Pancreas (tissue), 10 donors: ENCODE data around the gene PDZD2. TPM values are rescaled to one million over a fixed set of nuclear protein-coding genes. Genes with fewer than 3 reads are reported as not detected.
"Not testable (repeated sequence)": the region's sequence is repeated elsewhere in the genome, so short reads cannot be mapped to it uniquely, and the experiment has no call there.

ENCODE experiments used
- ATAC-seq, 4 donors: fragments of 200-7000 bp; cut with Tn5 transposase; one replicate each; pipeline versions ENCODE4 v1.8.0 to v1.9.1; 2020; ENCODE audit warnings: mild to moderate bottlenecking in 4 of 4, moderate library complexity in 4 of 4
- DNase-seq, 6 donors: peaks; one replicate each; pipeline ENCODE4 v3.0.0-alpha.2; 2020
- FAIRE-seq: peaks from 2 replicates; lab custom pipeline; 2012; peaks lifted over from hg19 to GRCh38; lab: Jason Lieb, UNC
- H3K27ac ChIP-seq, 4 donors: fragments of 200-600 bp; sonication (generic); 1 replicate in 3 of 4; 2 replicates in 1 of 4; pipeline versions ENCODE4 v1.5.0 to v1.8.0; 2020
- H3K27me3 ChIP-seq, 4 donors: fragments of 200-600 bp; one replicate each; pipeline ENCODE4 v1.8.0; 2021
- H3K36me3 ChIP-seq, 3 donors: fragments of 200-600 bp; sonication (generic) in 1 of 3; one replicate each; pipeline versions ENCODE4 v1.5.0 to v1.8.0; 2020 to 2021
- H3K4me1 ChIP-seq, 3 donors: fragments of 200-600 bp; one replicate each; pipeline ENCODE4 v1.8.0; 2021
- H3K4me3 ChIP-seq, 4 donors: fragments of 200-600 bp; sonication (generic) in 2 of 4; one replicate each; pipeline versions ENCODE4 v1.5.0 to v1.8.0; 2020 to 2021
- H3K9me3 ChIP-seq, 4 donors: fragments of 200-600 bp; one replicate each; pipeline ENCODE4 v1.8.0; 2021
- WGBS, 2 donors: extraction: QIAGEN DNeasy Blood & Tissue Kit; methylation state at CpG; one replicate each; pipeline ENCODE4 v1.1.7; 2013; 5-methylcytosine and 5-hydroxymethylcytosine counted together
- intact Hi-C, 3 donors: fragments of 100-400 bp; cut with DNase I; formaldehyde crosslinking; loops; one replicate each; pipeline versions ENCODE4 v1.11.1 to v1.14.2; 2022
- polyA plus RNA-seq, 2 donors: library from polyadenylated mRNA; stranded (reverse); fragments of 200-250 nt; gene quantifications; one replicate each; pipeline ENCODE4 v1.2.3, GENCODE V29; 2013
- total RNA-seq, 6 donors: library from RNA; stranded (reverse); fragmentation: NEBNext Ultra II Directional in 4 of 6; extraction: Animal tissue kit (Norgen Biotek cat#: 25700) in 4 of 6; gene quantifications; one replicate each; pipeline versions ENCODE4 v1.2.1 to v1.2.4, GENCODE V29; 2021 to 2023
- TF ChIP-seq, protein P1 (sequence below), 4 donors: fragments of 200-600 bp; sonication (generic) in 3 of 4; IDR thresholded peaks; one replicate each; pipeline versions ENCODE4 v1.5.0 to v1.8.0; 2021; ENCODE audit warnings: antibody characterized with exemption in 4 of 4
- donor health status: healthy with polysubstance abuse.
- donor health status: DM: no; HTN: no; CAD: no; lungs with moderate emphysema.
- donor health status: DM: no; HTN: no; CAD: no.
- donor health status: control.
- donor health status: control.
- donor health status: Bipolar disorder and iron deficiency.
- donor health status: DM: yes; HTN: yes; CAD: no.
- donor health status: DM: no; HTN: no; CAD: no.
- donor health status: DM: no; HTN: no; CAD: no.
- donor health status: DM: yes; HTN: yes; CAD: no.

The PDZD2 gene
- total and polyA plus RNA-seq, 8 donors: 1.4 to 4.5 (median 3.3) TPM

DNA sequence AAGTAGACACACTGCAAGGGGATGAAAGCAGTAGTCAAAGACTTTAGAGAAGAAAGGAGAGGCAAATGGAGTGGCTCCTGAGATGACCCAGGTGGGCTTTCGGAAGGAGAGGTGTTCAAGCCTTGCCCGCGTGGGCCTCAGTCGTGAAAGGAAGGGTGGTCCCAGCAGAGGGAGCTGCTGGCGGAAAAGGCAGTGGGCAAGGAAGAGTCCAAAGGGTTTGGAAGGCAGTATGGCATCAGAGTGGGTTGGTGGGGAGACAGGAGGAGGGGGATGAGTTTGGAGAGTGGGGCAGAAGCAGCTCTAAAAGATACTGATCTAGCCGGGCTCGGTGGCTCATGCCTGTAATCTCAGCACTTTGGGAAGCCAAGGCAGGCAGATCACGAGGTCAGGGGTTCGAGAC is 369.8 kb downstream of the PDZD2 start:
- intact Hi-C loops: no loop called here
- DNase-seq (no peak), ATAC-seq (no peak), FAIRE-seq (no peak)
- Histone ChIP-seq H3K27ac (no peak overlapping the region), H3K36me3 (no peaks in the 10 kb centered on the region), H3K4me3 (no peak overlapping the region), H3K27me3 (no peaks in the 10 kb centered on the region), H3K4me1 (no peaks in the 10 kb centered on the region), H3K9me3 (no peaks in the 10 kb centered on the region)
- WGBS, 2 donors: 75 to 82% methylated on average over 9 of the region's 9 CpGs
- TF ChIP-seq, protein P1, sequence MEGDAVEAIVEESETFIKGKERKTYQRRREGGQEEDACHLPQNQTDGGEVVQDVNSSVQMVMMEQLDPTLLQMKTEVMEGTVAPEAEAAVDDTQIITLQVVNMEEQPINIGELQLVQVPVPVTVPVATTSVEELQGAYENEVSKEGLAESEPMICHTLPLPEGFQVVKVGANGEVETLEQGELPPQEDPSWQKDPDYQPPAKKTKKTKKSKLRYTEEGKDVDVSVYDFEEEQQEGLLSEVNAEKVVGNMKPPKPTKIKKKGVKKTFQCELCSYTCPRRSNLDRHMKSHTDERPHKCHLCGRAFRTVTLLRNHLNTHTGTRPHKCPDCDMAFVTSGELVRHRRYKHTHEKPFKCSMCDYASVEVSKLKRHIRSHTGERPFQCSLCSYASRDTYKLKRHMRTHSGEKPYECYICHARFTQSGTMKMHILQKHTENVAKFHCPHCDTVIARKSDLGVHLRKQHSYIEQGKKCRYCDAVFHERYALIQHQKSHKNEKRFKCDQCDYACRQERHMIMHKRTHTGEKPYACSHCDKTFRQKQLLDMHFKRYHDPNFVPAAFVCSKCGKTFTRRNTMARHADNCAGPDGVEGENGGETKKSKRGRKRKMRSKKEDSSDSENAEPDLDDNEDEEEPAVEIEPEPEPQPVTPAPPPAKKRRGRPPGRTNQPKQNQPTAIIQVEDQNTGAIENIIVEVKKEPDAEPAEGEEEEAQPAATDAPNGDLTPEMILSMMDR (IDR thresholded peaks at IDR 0.05): no peak

DNA sequence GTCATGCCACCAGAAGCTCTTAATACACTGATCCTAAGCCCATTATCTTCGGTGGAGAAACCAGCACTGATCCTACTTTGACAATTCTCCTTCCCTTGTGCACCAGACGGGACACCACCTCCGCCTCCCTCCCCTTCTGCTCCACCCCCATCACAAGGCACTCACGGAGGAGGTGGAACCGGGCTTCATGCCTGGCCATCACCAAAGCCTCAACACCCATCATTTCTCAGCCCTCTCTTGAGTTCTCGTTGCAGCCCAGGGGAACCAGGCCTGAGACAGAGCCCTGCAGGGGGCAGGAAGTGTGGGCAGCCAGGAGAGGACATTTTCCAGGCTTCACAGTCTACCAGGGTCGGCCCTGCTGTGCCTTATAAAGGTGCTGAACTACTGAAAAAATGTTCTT is 374.7 kb downstream of the PDZD2 start:
- DNase-seq: no peak
- 39 to 45% methylated on average over 7 of the region's 7 CpGs for WGBS, 2 donors
- Histone ChIP-seq H3K27ac (no peak overlapping the region), H3K36me3 (no peaks in the 10 kb centered on the region), H3K27me3 (no peaks in the 10 kb centered on the region), H3K4me3 (no peak overlapping the region), H3K9me3 (no peaks in the 10 kb centered on the region), H3K4me1 (no peaks in the 10 kb centered on the region)
- no peak for FAIRE-seq
- no peak for ATAC-seq
- intact Hi-C loops: no loop called here
- TF ChIP-seq, protein P1 (IDR thresholded peaks at IDR 0.05): no peak

DNA sequence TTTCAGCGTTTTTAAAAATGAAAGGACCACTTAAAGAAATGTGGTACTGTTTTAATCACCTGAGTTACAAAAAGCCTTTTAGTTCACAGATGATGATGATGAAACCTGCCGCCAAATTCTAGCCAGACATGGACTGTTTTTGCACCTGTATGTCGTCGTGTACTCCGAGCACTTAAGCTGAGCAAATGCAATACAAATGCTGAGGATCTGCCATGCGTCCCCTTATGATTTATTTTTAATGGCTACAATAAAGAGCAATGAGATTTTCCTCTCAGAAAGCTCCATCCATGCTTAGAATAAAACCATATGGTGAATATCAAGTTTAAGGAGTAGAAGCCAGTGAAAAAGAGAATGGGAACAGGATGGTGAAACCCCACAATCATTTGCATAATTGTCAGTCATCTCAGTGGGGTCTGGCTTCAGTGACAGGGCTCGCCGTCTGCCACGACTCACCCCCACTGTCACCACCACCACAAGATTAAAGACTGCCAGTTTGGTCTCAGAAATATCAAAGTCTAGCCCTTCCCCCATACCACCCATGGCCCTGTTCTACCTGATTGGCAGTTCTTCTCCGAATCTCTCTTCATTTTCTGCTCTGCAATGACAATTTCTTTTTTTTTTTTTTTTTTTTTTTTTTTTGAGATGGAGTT is 375.3 kb downstream of the PDZD2 start:
- H3K27me3 ChIP-seq: no peaks in the 10 kb centered on the region
- 56 to 66% methylated on average over 10 of the region's 10 CpGs for WGBS, 2 donors
- H3K36me3 ChIP-seq: no peaks in the 10 kb centered on the region
- intact Hi-C loops: no loop called here
- no peaks in the 10 kb centered on the region for H3K4me1 ChIP-seq
- TF ChIP-seq, protein P1 (IDR thresholded peaks at IDR 0.05): no peak
- H3K4me3 ChIP-seq: no peak overlapping the region
- FAIRE-seq (no peak), ATAC-seq (no peak), DNase-seq (no peak)
- H3K9me3 ChIP-seq: no peaks in the 10 kb centered on the region
- H3K27ac ChIP-seq: no peak overlapping the region

DNA sequence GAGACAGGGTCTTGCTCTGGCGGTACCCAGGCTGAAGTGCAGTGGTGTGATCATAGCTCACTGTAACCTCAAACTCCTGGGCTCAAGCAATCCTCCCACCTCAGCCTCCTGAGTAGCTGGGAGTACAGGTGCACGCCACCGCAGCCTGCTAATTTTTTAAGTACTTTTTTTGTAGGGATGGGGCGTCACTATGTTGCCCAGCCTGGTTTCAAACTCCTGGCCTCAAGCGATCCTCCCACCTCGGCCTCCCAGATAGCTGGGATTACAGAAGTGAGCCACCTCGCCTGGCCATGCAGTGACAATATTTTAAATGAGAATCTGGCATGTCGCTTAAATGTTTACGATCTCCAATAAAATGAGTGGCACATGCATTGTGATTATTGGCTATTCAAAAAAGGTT is 376.3 kb downstream of the PDZD2 start:
- H3K4me1 ChIP-seq, H3K9me3 ChIP-seq, H3K27me3 ChIP-seq, ATAC-seq, H3K4me3 ChIP-seq, intact Hi-C loops, H3K27ac ChIP-seq, H3K36me3 ChIP-seq, DNase-seq, FAIRE-seq: not testable (repeated sequence)
- WGBS, 2 donors: 83 to 90% methylated on average over 9 of the region's 9 CpGs

DNA sequence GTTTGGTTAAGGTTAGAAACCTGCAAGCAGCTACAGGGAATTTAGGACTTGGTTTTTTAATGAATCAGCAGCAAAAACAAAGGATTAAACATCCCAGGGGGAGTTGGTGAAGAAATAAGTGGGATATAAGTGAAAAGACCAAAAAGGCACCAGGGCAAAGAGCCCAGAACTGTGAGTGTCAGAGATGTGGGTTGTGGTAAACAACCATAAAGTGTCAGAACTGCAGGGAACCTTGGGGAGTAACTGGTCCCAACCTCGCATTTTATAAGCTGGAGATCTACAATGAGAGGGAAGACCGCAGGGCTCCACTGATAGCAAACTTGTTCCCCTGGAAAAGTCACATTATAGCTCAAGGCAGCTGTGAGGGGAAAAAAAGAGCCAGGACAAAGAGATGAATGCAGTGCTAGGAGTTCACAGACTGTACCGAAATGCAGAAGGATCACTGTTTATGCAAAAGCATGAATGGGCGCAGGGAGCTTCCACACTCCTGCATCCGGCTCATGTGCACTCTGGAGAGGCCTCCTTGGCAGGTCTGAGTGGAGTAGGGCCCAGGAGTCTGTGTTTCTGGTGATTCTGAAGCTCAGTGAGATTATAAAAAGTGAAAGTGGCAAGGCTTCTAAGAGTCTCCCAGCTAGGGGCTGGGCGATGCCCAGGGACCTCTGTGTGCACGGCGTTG is 378.9 kb downstream of the PDZD2 start:
- intact Hi-C loops: no loop called here
- TF ChIP-seq, protein P1 (IDR thresholded peaks at IDR 0.05): no peak
- H3K4me1 ChIP-seq: no peaks in the 10 kb centered on the region
- FAIRE-seq: no peak
- H3K27ac ChIP-seq: no peak overlapping the region
- DNase-seq: no peak
- WGBS, 2 donors: 77 to 79% methylated on average over 8 of the region's 8 CpGs
- H3K36me3 ChIP-seq: no peaks in the 10 kb centered on the region
- no peak for ATAC-seq
- no peak overlapping the region for H3K4me3 ChIP-seq
- H3K27me3 ChIP-seq: no peaks in the 10 kb centered on the region
- H3K9me3 ChIP-seq: no peaks in the 10 kb centered on the region
